ENCODE data around the gene DAGLA.

DNA sequence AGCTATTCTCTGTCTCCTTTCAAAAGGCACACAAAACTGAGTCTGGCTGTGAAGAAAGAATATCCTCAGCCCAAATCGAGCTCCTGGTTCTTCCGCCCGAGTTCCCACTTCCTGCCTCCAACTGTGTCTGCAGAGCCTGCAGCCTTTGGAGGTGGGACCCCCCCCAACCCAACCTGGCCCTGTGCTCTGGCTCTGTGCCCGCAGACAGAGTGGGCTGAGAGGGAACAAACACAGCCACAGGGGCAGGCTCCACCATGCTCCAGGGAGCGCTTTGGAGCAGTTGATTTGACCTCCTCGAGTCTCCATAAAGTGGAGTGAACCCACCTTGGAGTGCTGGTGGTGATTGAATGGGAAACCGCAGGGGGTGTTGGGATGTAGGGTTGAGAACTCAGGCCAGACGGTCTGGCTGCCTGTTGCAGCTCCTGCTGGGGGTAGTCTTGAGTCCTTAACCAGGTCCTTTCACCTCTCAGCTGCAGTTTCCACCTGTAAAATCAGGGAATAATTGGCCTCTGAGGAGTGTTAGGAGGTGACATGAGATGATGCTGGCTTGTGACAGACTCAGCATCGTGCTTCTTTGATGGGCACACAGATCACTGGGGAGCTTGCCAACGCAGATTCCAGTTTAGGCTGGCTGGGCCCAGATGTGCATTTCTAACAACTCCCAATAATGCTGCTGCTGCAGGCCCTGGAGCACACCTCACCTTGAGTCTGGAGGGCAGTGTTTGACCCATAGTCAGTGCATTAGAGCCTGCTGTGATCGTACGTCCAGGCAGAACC, 11.4 kb downstream of the DAGLA start:
- TF ChIP-seq, protein P1, sequence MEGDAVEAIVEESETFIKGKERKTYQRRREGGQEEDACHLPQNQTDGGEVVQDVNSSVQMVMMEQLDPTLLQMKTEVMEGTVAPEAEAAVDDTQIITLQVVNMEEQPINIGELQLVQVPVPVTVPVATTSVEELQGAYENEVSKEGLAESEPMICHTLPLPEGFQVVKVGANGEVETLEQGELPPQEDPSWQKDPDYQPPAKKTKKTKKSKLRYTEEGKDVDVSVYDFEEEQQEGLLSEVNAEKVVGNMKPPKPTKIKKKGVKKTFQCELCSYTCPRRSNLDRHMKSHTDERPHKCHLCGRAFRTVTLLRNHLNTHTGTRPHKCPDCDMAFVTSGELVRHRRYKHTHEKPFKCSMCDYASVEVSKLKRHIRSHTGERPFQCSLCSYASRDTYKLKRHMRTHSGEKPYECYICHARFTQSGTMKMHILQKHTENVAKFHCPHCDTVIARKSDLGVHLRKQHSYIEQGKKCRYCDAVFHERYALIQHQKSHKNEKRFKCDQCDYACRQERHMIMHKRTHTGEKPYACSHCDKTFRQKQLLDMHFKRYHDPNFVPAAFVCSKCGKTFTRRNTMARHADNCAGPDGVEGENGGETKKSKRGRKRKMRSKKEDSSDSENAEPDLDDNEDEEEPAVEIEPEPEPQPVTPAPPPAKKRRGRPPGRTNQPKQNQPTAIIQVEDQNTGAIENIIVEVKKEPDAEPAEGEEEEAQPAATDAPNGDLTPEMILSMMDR (IDR thresholded peaks at IDR 0.05) = no peak
- TF ChIP-seq EZH2 (IDR thresholded peaks at IDR 0.05) (no peak), EZH2phosphoT487 (IDR thresholded peaks at IDR 0.05) (no peak)

All from neural progenitor cell (in vitro differentiated cells).